Neural progenitor cell (in vitro differentiated cells): ENCODE results near the gene KCNK3. TPM values are rescaled to one million over a fixed set of nuclear protein-coding genes. Genes with fewer than 3 reads are reported as not detected.

Experiments used
- DNase-seq: peaks from one replicate; pipeline ENCODE4 v3.0.0-alpha.2; 2016; ENCODE audit warnings: low spot score
- H2AFZ ChIP-seq: fragments of 200-600 bp; sonication (generic); replicated peaks from 2 replicates; pipeline ENCODE4 v1.6.1; 2016; ENCODE audit warnings: antibody characterized with exemption
- H3F3A ChIP-seq: fragments of 200-600 bp; sonication (generic); 2 replicates; pipeline ENCODE4 v1.6.1; 2016; ENCODE audit warnings: antibody characterized with exemption, low read depth
- H3K27ac ChIP-seq: fragments of 200-600 bp; sonication (generic); 2 replicates; pipeline ENCODE4 v1.5.1; 2016; ENCODE audit warnings: mild to moderate bottlenecking
- H3K27me3 ChIP-seq: fragments of 200-600 bp; sonication (generic); 2 replicates; pipeline ENCODE4 v1.6.1; 2016; ENCODE audit warnings: mild to moderate bottlenecking, moderate library complexity
- H3K36me3 ChIP-seq: fragments of 200-600 bp; sonication (generic); 2 replicates; pipeline ENCODE4 v1.5.1; 2016
- H3K4me1 ChIP-seq: fragments of 200-600 bp; sonication (generic); 2 replicates; pipeline ENCODE4 v1.6.1; 2016; ENCODE audit warnings: mixed run types
- H3K4me2 ChIP-seq: fragments of 200-600 bp; sonication (generic); 2 replicates; pipeline ENCODE4 v1.6.1; 2016
- H3K4me3 ChIP-seq: fragments of 200-600 bp; sonication (generic); 2 replicates; pipeline ENCODE4 v1.5.1; 2016
- H3K79me2 ChIP-seq: fragments of 200-600 bp; sonication (generic); 2 replicates; pipeline ENCODE4 v1.6.1; 2016; ENCODE audit warnings: low read depth
- H3K9ac ChIP-seq: fragments of 200-600 bp; sonication (generic); 2 replicates; pipeline ENCODE4 v1.6.1; 2016
- H3K9me3 ChIP-seq: fragments of 200-600 bp; sonication (generic); 2 replicates; pipeline ENCODE4 v1.5.1; 2016; ENCODE audit warnings: low read depth
- H4K20me1 ChIP-seq: fragments of 200-600 bp; sonication (generic); 2 replicates; pipeline ENCODE4 v1.6.1; 2016; ENCODE audit warnings: low read depth
- H3K27ac Mint-ChIP-seq: 3 replicates; pipeline ENCODE4 v1.8.0; 2021; ENCODE audit warnings: mixed read lengths
- H3K27me3 Mint-ChIP-seq: 2 replicates; pipeline ENCODE4 v1.8.0; 2022; ENCODE audit warnings: low read depth, mild to moderate bottlenecking, inconsistent platforms, moderate library complexity, mixed read lengths; ENCODE audit not compliant: insufficient read depth
- H3K36me3 Mint-ChIP-seq: 3 replicates; pipeline ENCODE4 v1.8.0; 2021; ENCODE audit warnings: mixed read lengths
- H3K4me1 Mint-ChIP-seq: 3 replicates; pipeline ENCODE4 v1.8.0; 2021; ENCODE audit warnings: mixed read lengths
- H3K4me3 Mint-ChIP-seq: 3 replicates; pipeline ENCODE4 v1.8.0; 2021; ENCODE audit warnings: mild to moderate bottlenecking, moderate library complexity, mixed read lengths
- H3K9me3 Mint-ChIP-seq: 3 replicates; pipeline ENCODE4 v1.8.0; 2020; ENCODE audit warnings: mixed read lengths
- CTCF ChIP-seq: fragments of 200-600 bp; sonication (generic); IDR thresholded peaks from 2 replicates; pipeline ENCODE4 v1.5.1; 2017; ENCODE audit warnings: antibody characterized with exemption, mild to moderate bottlenecking
- EZH2 ChIP-seq: fragments of 200-600 bp; sonication (generic); IDR thresholded peaks from 2 replicates; pipeline ENCODE4 v1.6.1; 2017; ENCODE audit warnings: antibody characterized with exemption, mild to moderate bottlenecking, moderate library complexity
- EZH2phosphoT487 ChIP-seq: fragments of 200-600 bp; sonication (generic); IDR thresholded peaks from 2 replicates; pipeline ENCODE4 v1.6.1; 2017; ENCODE audit warnings: antibody characterized with exemption
- total RNA-seq: library from RNA; depleted of rRNA; stranded (reverse); fragments of >200 nt; gene quantifications from 2 replicates; pipeline ENCODE4 v1.2.3, GENCODE V29; 2015; ENCODE audit warnings: low replicate concordance

Gene KCNK3
- total RNA-seq, 1 donor from 2014 or later: not detected

GRCh38 chr2:26730549-26731344 lies 38.2 kb downstream of the KCNK3 start:
- no peak for DNase-seq
- H3K4me1 ChIP-seq: no peaks in the 10 kb centered on the region
- no peak overlapping the region for H3K4me3 ChIP-seq
- H3K79me2 ChIP-seq: no peaks in the 10 kb centered on the region
- no peaks in the 10 kb centered on the region for H3K9me3 ChIP-seq
- no peak overlapping the region for H3K9ac ChIP-seq
- no peaks in the 10 kb centered on the region for H3K36me3 ChIP-seq
- H3K9me3 Mint-ChIP-seq: no peaks in the 10 kb centered on the region
- H3K36me3 Mint-ChIP-seq: no peaks in the 10 kb centered on the region
- no peak overlapping the region for H3K4me3 Mint-ChIP-seq
- no peaks in the 10 kb centered on the region for H4K20me1 ChIP-seq
- no peak overlapping the region for H2AFZ ChIP-seq
- H3K27ac ChIP-seq: no peak overlapping the region
- no peaks in the 10 kb centered on the region for H3F3A ChIP-seq
- H3K27ac Mint-ChIP-seq: no peak overlapping the region
- peaks cover 23% of the 10 kb centered on the region for H3K4me1 Mint-ChIP-seq
- H3K4me2 ChIP-seq: no peak overlapping the region
- H3K27me3 Mint-ChIP-seq: peaks cover 12% of the 10 kb centered on the region
- TF ChIP-seq EZH2phosphoT487 (no peak), EZH2 (no peak)
- no peaks in the 10 kb centered on the region for H3K27me3 ChIP-seq

GRCh38 chr2:26731714-26732113 lies 39.2 kb downstream of the KCNK3 start:
- DNase-seq: no peak
- H3K9me3 Mint-ChIP-seq: no peaks in the 10 kb centered on the region

GRCh38 chr2:26732446-26732845 lies 39.9 kb downstream of the KCNK3 start:
- no peaks in the 10 kb centered on the region for H3K36me3 ChIP-seq
- no peaks in the 10 kb centered on the region for H3K79me2 ChIP-seq
- H3K27ac ChIP-seq: no peak overlapping the region
- no peak overlapping the region for H3K27ac Mint-ChIP-seq
- H3K4me1 ChIP-seq: no peaks in the 10 kb centered on the region
- no peak overlapping the region for H3K9ac ChIP-seq
- DNase-seq: no peak
- H3K27me3 Mint-ChIP-seq: peaks cover 12% of the 10 kb centered on the region
- no peaks in the 10 kb centered on the region for H3K9me3 Mint-ChIP-seq
- H3K36me3 Mint-ChIP-seq: no peaks in the 10 kb centered on the region
- no peaks in the 10 kb centered on the region for H3K9me3 ChIP-seq
- no peak overlapping the region for H2AFZ ChIP-seq
- peaks cover 35% of the 10 kb centered on the region for H3K4me1 Mint-ChIP-seq
- H3K4me3 ChIP-seq: no peak overlapping the region
- no peaks in the 10 kb centered on the region for H4K20me1 ChIP-seq
- TF ChIP-seq EZH2phosphoT487 (no peak), CTCF (no peak), EZH2 (no peak)
- H3K4me3 Mint-ChIP-seq: no peak overlapping the region
- no peaks in the 10 kb centered on the region for H3K27me3 ChIP-seq
- H3K4me2 ChIP-seq: no peak overlapping the region
- H3F3A ChIP-seq: no peaks in the 10 kb centered on the region

More at GRCh38 chr2:26731714-26732113, 39.2 kb downstream of the KCNK3 start:
- Mint-ChIP-seq H3K4me3 (no peak overlapping the region), H3K27me3 (peaks cover 12% of the 10 kb centered on the region), H3K4me1 (peaks cover 32% of the 10 kb centered on the region), H3K27ac (no peak overlapping the region), H3K36me3 (no peaks in the 10 kb centered on the region)
- no peaks in the 10 kb centered on the region for H3K9me3 ChIP-seq
- no peak overlapping the region for H3K9ac ChIP-seq
- TF ChIP-seq EZH2phosphoT487: no peak
- no peak for TF ChIP-seq CTCF
- no peak for TF ChIP-seq EZH2
- no peaks in the 10 kb centered on the region for H4K20me1 ChIP-seq
- H3K27ac ChIP-seq: no peak overlapping the region
- H3K4me2 ChIP-seq: no peak overlapping the region
- no peaks in the 10 kb centered on the region for H3K4me1 ChIP-seq
- no peaks in the 10 kb centered on the region for H3K27me3 ChIP-seq
- no peak overlapping the region for H3K4me3 ChIP-seq
- no peaks in the 10 kb centered on the region for H3K79me2 ChIP-seq
- H3F3A ChIP-seq: no peaks in the 10 kb centered on the region
- H3K36me3 ChIP-seq: no peaks in the 10 kb centered on the region
- no peak overlapping the region for H2AFZ ChIP-seq

GRCh38 chr2:26733413-26733812 lies 40.9 kb downstream of the KCNK3 start:
- H3K27me3 Mint-ChIP-seq: peaks cover 18% of the 10 kb centered on the region
- Histone ChIP-seq H3K27me3 (no peaks in the 10 kb centered on the region), H2AFZ (no peak overlapping the region), H3K9ac (no peak overlapping the region), H3F3A (no peaks in the 10 kb centered on the region), H3K4me2 (no peak overlapping the region), H3K4me1 (no peaks in the 10 kb centered on the region), H3K4me3 (no peak overlapping the region), H3K79me2 (no peaks in the 10 kb centered on the region), H3K27ac (no peak overlapping the region), H3K36me3 (no peaks in the 10 kb centered on the region), H3K9me3 (no peaks in the 10 kb centered on the region), H4K20me1 (no peaks in the 10 kb centered on the region)
- no peak for DNase-seq
- H3K36me3 Mint-ChIP-seq: no peaks in the 10 kb centered on the region
- TF ChIP-seq EZH2 (no peak), EZH2phosphoT487 (no peak), CTCF (no peak)
- no peaks in the 10 kb centered on the region for H3K9me3 Mint-ChIP-seq
- no peak overlapping the region for H3K27ac Mint-ChIP-seq
- no peak overlapping the region for H3K4me3 Mint-ChIP-seq
- H3K4me1 Mint-ChIP-seq: peaks cover 35% of the 10 kb centered on the region
